K562 (cell line): ENCODE data around the gene MAGEB2. TPM values are rescaled to one million over a fixed set of nuclear protein-coding genes. Genes with fewer than 3 reads are reported as not detected.

Experiments used
- ATAC-seq: fragments of 200-7000 bp; cut with Tn5 transposase; 3 replicates; pipeline ENCODE4 v1.9.1; 2020; ENCODE audit warnings: moderate library complexity
- BruUV-seq: library from RNA; stranded (reverse); fragments of 400-500 nt; replicated peaks from 2 replicates; lab custom pipeline; 2021; lab: Mats Ljungman, UMichigan
- CTCF ChIA-PET: fragments of 300-600 bp; formaldehyde crosslinking; extraction: SDS; loops from one replicate; lab custom pipeline; 2021; ENCODE audit warnings: low intra/inter-chr PET ratio; lab: Yijun Ruan, JAX
- POLR2A ChIA-PET: fragments of 300-600, 350-650 bp; sonication (Branson Sonifier 250); formaldehyde crosslinking; extraction: SDS; loops from one replicate; lab custom pipeline; 2021; ENCODE audit warnings: antibody characterized with exemption, inconsistent platforms; lab: Yijun Ruan, JAX
- DNase-seq, 4 experiments: peaks; one replicate each; pipeline versions ENCODE4 v3.0.0 to v3.0.0-alpha.2; 2011 to 2018; ENCODE audit warnings: low spot score in 3 of 4, mixed read lengths in 3 of 4; ENCODE audit errors: extremely low read depth in 1 of 4
- FAIRE-seq: peaks from 2 replicates; lab custom pipeline; 2011; peaks lifted over from hg19 to GRCh38; lab: Jason Lieb, UNC
- H2AFZ ChIP-seq: 2 replicates; pipeline ENCODE4 v1.6.0; 2011; ENCODE audit warnings: low read depth, low read length, control low read depth, inconsistent platforms
- H3K27ac ChIP-seq: fragments of 200-600 bp; 3 replicates; pipeline ENCODE4 v1.8.0; 2011; ENCODE audit warnings: low read depth, mild to moderate bottlenecking, control low read depth, inconsistent platforms, low read length, moderate library complexity, mixed read lengths; ENCODE audit errors: extremely low read depth
- H3K27me3 ChIP-seq, 2 experiments: fragments of 300-600 bp in 1 of 2; 2 replicates in 1 of 2; 3 replicates in 1 of 2; pipeline versions ENCODE4 v1.6.0 to v1.8.0; 2011; ENCODE audit warnings: inconsistent platforms in 2 of 2, low read length in 2 of 2, mild to moderate bottlenecking in 1 of 2, mixed read lengths in 1 of 2, moderate library complexity in 1 of 2; ENCODE audit not compliant: control insufficient read depth in 2 of 2, insufficient read depth in 2 of 2
- H3K36me3 ChIP-seq: fragments of 300-600 bp; 3 replicates; pipeline ENCODE4 v1.8.0; 2011; ENCODE audit warnings: mild to moderate bottlenecking, low read length, inconsistent platforms; ENCODE audit not compliant: control insufficient read depth, insufficient read depth
- H3K4me1 ChIP-seq, 2 experiments: fragments of 200-600 bp in 1 of 2; replicated peaks in 1 of 2; 2 replicates in 1 of 2; 3 replicates in 1 of 2; pipeline versions ENCODE4 v1.5.1 to v1.8.0; 2011; ENCODE audit warnings: inconsistent platforms in 2 of 2, low read length in 2 of 2, mild to moderate bottlenecking in 1 of 2, mixed read lengths in 1 of 2, moderate library complexity in 1 of 2; ENCODE audit not compliant: control insufficient read depth in 2 of 2, insufficient read depth in 2 of 2
- H3K4me2 ChIP-seq: 2 replicates; pipeline ENCODE4 v1.6.1; 2011; ENCODE audit warnings: low read length, control low read depth, inconsistent platforms, mixed read lengths; ENCODE audit not compliant: insufficient read depth
- H3K4me3 ChIP-seq: fragments of 200-600 bp; sonication (generic), shearing (Covaris generic); 2 replicates; pipeline ENCODE4 v1.5.1; 2016; ENCODE audit warnings: control low read depth, inconsistent platforms
- H3K79me2 ChIP-seq: fragments of 200-600 bp; 3 replicates; pipeline ENCODE4 v1.8.0; 2011; ENCODE audit warnings: low read length, inconsistent platforms; ENCODE audit not compliant: control insufficient read depth, insufficient read depth
- H3K9ac ChIP-seq, 2 experiments: 2 replicates each; pipeline versions ENCODE4 v1.6.0 to v1.6.1; 2011; ENCODE audit warnings: low read depth in 2 of 2, low read length in 2 of 2, control low read depth in 1 of 2, inconsistent platforms in 1 of 2, mild to moderate bottlenecking in 1 of 2, mixed read lengths in 1 of 2; ENCODE audit not compliant: insufficient read depth in 1 of 2
- H3K9me1 ChIP-seq: one replicate; pipeline ENCODE4 v1.6.0; 2011; ENCODE audit warnings: inconsistent platforms, mild to moderate bottlenecking, low read length, moderate library complexity; ENCODE audit not compliant: control insufficient read depth, insufficient read depth
- H3K9me3 ChIP-seq: replicated peaks from 2 replicates; pipeline ENCODE4 v1.5.1; 2011; ENCODE audit warnings: low read depth, low read length, inconsistent platforms; ENCODE audit not compliant: control insufficient read depth, insufficient read depth
- H4K20me1 ChIP-seq: replicated peaks from 2 replicates; pipeline ENCODE4 v1.6.1; 2011; ENCODE audit warnings: low read length, inconsistent platforms, mixed read lengths; ENCODE audit not compliant: control insufficient read depth, insufficient read depth
- C11orf30 ChIP-seq: fragments of 450-650 bp; IDR thresholded peaks from 2 replicates; pipeline ENCODE4 v1.6.1; 2016; ENCODE audit warnings: low read depth, mild to moderate bottlenecking
- CSDE1 ChIP-seq, 2 experiments: fragments of 450-650 bp; IDR thresholded peaks; 2 replicates each; pipeline ENCODE4 v1.6.1; 2016; ENCODE audit warnings: mild to moderate bottlenecking in 1 of 2
- CTCF ChIP-seq, 3 experiments: IDR thresholded peaks in 2 of 3; conservative IDR thresholded peaks in 1 of 3; 2 replicates each; pipeline ENCODE4 v1.5.1; 2011 to 2012; ENCODE audit warnings: low read length in 3 of 3, mild to moderate bottlenecking in 3 of 3, control low read depth in 2 of 3, improper control_type of control experiment in 1 of 3, inconsistent platforms in 1 of 3, low read depth in 1 of 3, mixed read lengths in 1 of 3, moderate library complexity in 1 of 3; ENCODE audit not compliant: insufficient read depth in 2 of 3
- E2F3 ChIP-seq: fragments of 250-450 bp; sonication (Bioruptor Pico); IDR thresholded peaks from 2 replicates; pipeline ENCODE4 v1.4.0; 2020; ENCODE audit warnings: mild to moderate bottlenecking
- EP400 ChIP-seq: fragments of 450-650 bp; IDR thresholded peaks from 2 replicates; pipeline ENCODE4 v1.6.1; 2017; ENCODE audit warnings: antibody characterized with exemption, mild to moderate bottlenecking, moderate library complexity
- FOXP4 ChIP-seq: sonication (generic); formaldehyde crosslinking; IDR thresholded peaks from 2 replicates; pipeline ENCODE4 v1.8.0; 2022; ENCODE audit warnings: mild to moderate bottlenecking, missing genetic modification reagents, borderline replicate concordance
- HEY1 ChIP-seq: fragments of 250-450 bp; sonication (Bioruptor Pico); IDR thresholded peaks from 2 replicates; pipeline ENCODE4 v1.5.0; 2020; ENCODE audit warnings: mild to moderate bottlenecking, moderate library complexity, borderline replicate concordance
- MAFF ChIP-seq: IDR thresholded peaks from 2 replicates; pipeline ENCODE4 v1.6.1; 2012; ENCODE audit warnings: low read length, improper control_type of control experiment
- MAFG ChIP-seq: fragments of 450-650 bp; conservative IDR thresholded peaks from 2 replicates; pipeline ENCODE4 v1.6.1; 2016; ENCODE audit warnings: missing genetic modification characterization, missing compliant biosample characterization
- MAFK ChIP-seq: IDR thresholded peaks from 2 replicates; pipeline ENCODE4 v1.6.1; 2011; ENCODE audit warnings: low read length, improper control_type of control experiment
- MBD2 ChIP-seq: sonication (generic); IDR thresholded peaks from 2 replicates; pipeline ENCODE4 v1.6.1; 2016; ENCODE audit warnings: low read depth, borderline replicate concordance
- NBN ChIP-seq: fragments of 450-650 bp; IDR thresholded peaks from 2 replicates; pipeline ENCODE4 v1.6.1; 2016; ENCODE audit warnings: low read depth, mild to moderate bottlenecking
- PRPF4 ChIP-seq: fragments of 200-400 bp; formaldehyde crosslinking; IDR thresholded peaks from one replicate; pipeline ENCODE4 v1.6.1; 2017; ENCODE audit warnings: low read length, low read depth, mild to moderate bottlenecking; ENCODE audit not compliant: insufficient read depth, poor library complexity, severe bottlenecking
- RCOR1 ChIP-seq, 2 experiments: IDR thresholded peaks; 2 replicates each; pipeline ENCODE4 v1.6.1; 2012; ENCODE audit warnings: low read depth in 2 of 2, low read length in 2 of 2, borderline replicate concordance in 1 of 2, improper control_type of control experiment in 1 of 2
- ZNF316 ChIP-seq: fragments of 450-650 bp; IDR thresholded peaks from 2 replicates; pipeline ENCODE4 v1.6.1; 2016
- ZNF639 ChIP-seq, 2 experiments: fragments of 200-800 bp in 1 of 2; sonication (Bioruptor generic) in 1 of 2; sonication (generic) in 1 of 2; formaldehyde crosslinking in 1 of 2; IDR thresholded peaks in 1 of 2; conservative IDR thresholded peaks in 1 of 2; 2 replicates each; pipeline versions ENCODE4 v1.5.0 to v1.6.1; 2016 to 2020; ENCODE audit warnings: missing compliant biosample characterization in 1 of 2, missing genetic modification characterization in 1 of 2, missing genetic modification reagents in 1 of 2
- ZNF766 ChIP-seq: fragments of 200-800 bp; sonication (Bioruptor generic); conservative IDR thresholded peaks from 2 replicates; pipeline ENCODE4 v1.6.1; 2016; ENCODE audit warnings: missing genetic modification characterization, missing compliant biosample characterization
- WGBS: fragments of 100-300 bp; shearing (Covaris generic); methylation state at CpG from one replicate; pipeline ENCODE4 v1.1.6; 2016; ENCODE audit warnings: low coverage, mixed read lengths; ENCODE audit not compliant: insufficient coverage; ENCODE audit errors: missing lambda C conversion rate; 5-methylcytosine and 5-hydroxymethylcytosine counted together
- in situ Hi-C: fragments of 300-500 bp; cut with MboI; formaldehyde crosslinking; loops from 4 replicates; pipeline ENCODE4 v1.15.0; 2018; ENCODE audit warnings: inconsistent platforms, mixed read lengths
- intact Hi-C: fragments of 100-400 bp; cut with micrococcal nuclease; formaldehyde crosslinking; loops from 2 replicates; pipeline ENCODE4 v1.14.2; 2022
- polyA plus RNA-seq, 8 experiments: library from polyadenylated mRNA; depleted of rRNA in 4 of 8; stranded (reverse) in 5 of 8; unstranded in 3 of 8; fragments of >200 nt; fragmentation: Nextera tagmentation in 2 of 8; fragmentation: Illumina TruSeq in 1 of 8; extraction: Ambion mirVana in 2 of 8; extraction: Trizol in 1 of 8; gene quantifications; 2 replicates each; pipeline versions ENCODE4 v1.2.1 to v1.2.3, GENCODE V29; 2011 to 2014; ENCODE audit warnings: inconsistent platforms in 1 of 8, missing spikeins in 1 of 8
- total RNA-seq, 7 experiments: library from RNA; depleted of rRNA in 6 of 7; stranded (reverse); fragments of >200 nt in 6 of 7; fragmentation: Illumina TruSeq in 2 of 7; extraction: Trizol in 2 of 7; gene quantifications; 2 replicates each; pipeline versions ENCODE4 v1.2.1 to v1.2.3, GENCODE V29; 2011 to 2021; ENCODE audit warnings: low replicate concordance in 1 of 7

Gene MAGEB2
- total and polyA plus RNA-seq, 9 of the 15 experiments (the other 6 are each of a cell fraction or from before 2014, with no cell fraction given) = 21.6 to 277 (median 88.8) TPM

- Histone ChIP-seq H3K27me3 (no peaks in the 10 kb centered on the region), H3K4me3 (no peak overlapping the region), H3K79me2 (no peaks in the 10 kb centered on the region), H4K20me1 (no peaks in the 10 kb centered on the region)
- DNase-seq (no peak), FAIRE-seq (no peak), ATAC-seq (no peak)
- intact Hi-C loops = no loop called here
- 0% methylated on average over 2 of the region's 2 CpGs for WGBS
- no peak for TF ChIP-seq EP400
- TF ChIP-seq FOXP4 (CRISPR knock-in tag) = no peak
- no peak for TF ChIP-seq NBN
- no peak for TF ChIP-seq ZNF766 (CRISPR knock-in tag)
- peak; percentile 52 for TF ChIP-seq C11orf30
- TF ChIP-seq ZNF639 (CRISPR knock-in tag; conservative IDR thresholded peaks at IDR 0.05 in 1 of 2, IDR thresholded peaks at IDR 0.05 in 1 of 2) = no peak
- TF ChIP-seq RCOR1 (IDR thresholded peaks at IDR 0.05; ENCODE audit: borderline replicate concordance in 1 of 2, low read depth in 2 of 2, low read length in 2 of 2) = no peak
- no peak for TF ChIP-seq CSDE1 (IDR thresholded peaks at IDR 0.05)
- peak; percentile 44 for TF ChIP-seq MAFG (tag)
- TF ChIP-seq CTCF (IDR thresholded peaks at IDR 0.05 in 2 of 3, conservative IDR thresholded peaks at IDR 0.05 in 1 of 3; ENCODE audit: insufficient read depth in 2 of 3, low read depth in 1 of 3, low read length in 3 of 3) = no peak
- peak; percentile 61; the same call in 1 of the 2 replicates for TF ChIP-seq ZNF316
- no peak for TF ChIP-seq PRPF4
- TF ChIP-seq MBD2 = no peak
- no peak for TF ChIP-seq E2F3 (CRISPR knock-in tag)
- peak; percentile 60; the same call in 1 of the 2 replicates for TF ChIP-seq MAFK
- peak; percentile 57 for TF ChIP-seq MAFF
- no peak for TF ChIP-seq HEY1 (CRISPR knock-in tag)
- TF ChIP-seq, all 486 proteins: peak for 5
- Histone ChIP-seq H3K27ac (no peak overlapping the region), H3K4me1 (no peaks in the 10 kb centered on the region), H3K9ac (no peak overlapping the region), H3K9me3 (no peaks in the 10 kb centered on the region), H3K36me3 (no peaks in the 10 kb centered on the region), H3K9me1 (no peaks in the 10 kb centered on the region), H2AFZ (no peak overlapping the region), H3K4me2 (no peak overlapping the region)
- in situ Hi-C loops = no loop called here
- ChIA-PET CTCF (no interaction called here), POLR2A (no interaction called here)
- no TSS peak for BruUV-seq
These were observed 44.5 kb upstream of the MAGEB2 start for GRCh38 chrX:30170900-30171299.
